Measurements from ENCODE around the gene HIBADH.

Gene HIBADH

DNA sequence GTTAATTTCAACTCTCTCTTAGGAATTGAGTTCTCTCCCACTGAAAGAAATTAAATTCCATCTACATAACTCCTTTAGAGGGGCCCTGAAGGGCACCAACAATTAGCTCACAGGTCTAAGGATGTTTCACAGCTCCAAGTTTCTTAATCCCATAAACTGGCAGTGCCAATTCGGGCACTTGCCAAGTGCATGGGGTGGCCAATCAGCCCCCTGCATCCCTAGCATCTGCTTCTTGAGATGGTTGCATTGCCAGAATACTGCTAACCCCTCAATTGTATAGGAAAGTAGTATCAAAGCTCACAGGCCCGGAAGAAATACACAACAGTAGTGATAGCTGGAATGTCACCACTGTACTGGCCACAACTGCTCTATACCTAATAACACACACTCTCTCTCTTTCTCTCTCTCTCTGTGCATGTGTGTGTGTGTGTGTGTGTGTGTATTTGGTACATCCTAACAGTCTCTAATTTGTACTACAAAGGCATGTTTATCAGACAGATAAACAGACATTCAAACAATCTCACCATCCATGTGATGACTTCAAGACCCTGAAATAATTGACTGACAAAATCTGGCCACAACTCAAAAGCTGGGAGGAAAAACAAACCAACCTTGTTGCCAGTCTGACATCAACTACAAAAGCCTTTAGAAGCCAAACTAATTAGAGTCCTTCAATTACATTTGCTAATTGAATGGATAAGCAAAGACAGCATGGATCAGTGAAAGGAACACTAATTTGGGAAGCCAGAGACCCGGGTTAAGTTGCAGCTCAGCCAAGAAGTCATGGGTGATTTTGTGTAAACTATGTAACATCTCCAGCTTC, 27.8 kb downstream of the HIBADH start:
- DNase-seq (ENCODE audit: low read depth in 1 of 2, low spot score in 1 of 2) = no peak
- no peaks in the 10 kb centered on the region for H3K27me3 ChIP-seq (ENCODE audit: insufficient read depth, poor library complexity, severe bottlenecking)
- H3K27ac ChIP-seq (replicated peaks) = no peak overlapping the region
- TF ChIP-seq REST (IDR thresholded peaks at IDR 0.05; ENCODE audit: insufficient replicate concordance, low read depth) = no peak
- H3K4me3 ChIP-seq (replicated peaks; ENCODE audit: insufficient read depth, low read length) = no peak overlapping the region

- no peak overlapping the region for H3K4me3 ChIP-seq (replicated peaks; ENCODE audit: insufficient read depth, low read length)
- TF ChIP-seq CTCF (IDR thresholded peaks at IDR 0.05; ENCODE audit: insufficient read depth, low read length) = no peak
- TF ChIP-seq SPI1 (IDR thresholded peaks at IDR 0.05; ENCODE audit: borderline replicate concordance, low read depth) = no peak
- TF ChIP-seq GABPA (IDR thresholded peaks at IDR 0.05; ENCODE audit: low read depth) = no peak
- TF ChIP-seq REST (IDR thresholded peaks at IDR 0.05; ENCODE audit: insufficient replicate concordance, low read depth) = no peak
- TF ChIP-seq POLR2AphosphoS5 (IDR thresholded peaks at IDR 0.05; ENCODE audit: low read depth) = no peak
- DNase-seq (ENCODE audit: low read depth in 1 of 2, low spot score in 1 of 2) = no peak
- H3K27ac ChIP-seq (replicated peaks) = no peak overlapping the region
- H3K27me3 ChIP-seq (ENCODE audit: insufficient read depth, poor library complexity, severe bottlenecking) = no peaks in the 10 kb centered on the region
Measured at GRCh38 chr7:27633062-27633461, 29.6 kb downstream of the HIBADH start.

- Histone ChIP-seq H3K4me3 (replicated peaks; ENCODE audit: insufficient read depth, low read length) (no peak overlapping the region), H3K27ac (replicated peaks) (no peak overlapping the region), H3K27me3 (ENCODE audit: insufficient read depth, poor library complexity, severe bottlenecking) (no peaks in the 10 kb centered on the region)
- DNase-seq (ENCODE audit: low read depth in 1 of 2, low spot score in 1 of 2) = no peak
- TF ChIP-seq POLR2AphosphoS5 (IDR thresholded peaks at IDR 0.05; ENCODE audit: low read depth) (no peak), REST (IDR thresholded peaks at IDR 0.05; ENCODE audit: insufficient replicate concordance, low read depth) (no peak), SPI1 (IDR thresholded peaks at IDR 0.05; ENCODE audit: borderline replicate concordance, low read depth) (no peak), CTCF (IDR thresholded peaks at IDR 0.05; ENCODE audit: insufficient read depth, low read length) (no peak), GABPA (IDR thresholded peaks at IDR 0.05; ENCODE audit: low read depth) (no peak)
Measured at GRCh38 chr7:27631391-27631790, 31.3 kb downstream of the HIBADH start.
